Pancreas (tissue), 10 donors: ENCODE data around the gene KCNK2. TPM values are rescaled to one million over a fixed set of nuclear protein-coding genes. Genes with fewer than 3 reads are reported as not detected.

Experiments used
- ATAC-seq, 4 donors: fragments of 200-7000 bp; cut with Tn5 transposase; one replicate each; pipeline versions ENCODE4 v1.8.0 to v1.9.1; 2020; ENCODE audit warnings: mild to moderate bottlenecking in 4 of 4, moderate library complexity in 4 of 4
- DNase-seq, 6 donors: peaks; one replicate each; pipeline ENCODE4 v3.0.0-alpha.2; 2020
- FAIRE-seq: peaks from 2 replicates; lab custom pipeline; 2012; peaks lifted over from hg19 to GRCh38; lab: Jason Lieb, UNC
- H3K27ac ChIP-seq, 4 donors: fragments of 200-600 bp; sonication (generic); 1 replicate in 3 of 4; 2 replicates in 1 of 4; pipeline versions ENCODE4 v1.5.0 to v1.8.0; 2020
- H3K27me3 ChIP-seq, 4 donors: fragments of 200-600 bp; one replicate each; pipeline ENCODE4 v1.8.0; 2021
- H3K36me3 ChIP-seq, 3 donors: fragments of 200-600 bp; sonication (generic) in 1 of 3; one replicate each; pipeline versions ENCODE4 v1.5.0 to v1.8.0; 2020 to 2021
- H3K4me1 ChIP-seq, 3 donors: fragments of 200-600 bp; one replicate each; pipeline ENCODE4 v1.8.0; 2021
- H3K4me3 ChIP-seq, 4 donors: fragments of 200-600 bp; sonication (generic) in 2 of 4; one replicate each; pipeline versions ENCODE4 v1.5.0 to v1.8.0; 2020 to 2021
- H3K9me3 ChIP-seq, 4 donors: fragments of 200-600 bp; one replicate each; pipeline ENCODE4 v1.8.0; 2021
- CTCF ChIP-seq, 4 donors: fragments of 200-600 bp; sonication (generic) in 3 of 4; IDR thresholded peaks; one replicate each; pipeline versions ENCODE4 v1.5.0 to v1.8.0; 2021; ENCODE audit warnings: antibody characterized with exemption in 4 of 4
- WGBS, 2 donors: extraction: QIAGEN DNeasy Blood & Tissue Kit; methylation state at CpG; one replicate each; pipeline ENCODE4 v1.1.7; 2013; 5-methylcytosine and 5-hydroxymethylcytosine counted together
- intact Hi-C, 3 donors: fragments of 100-400 bp; cut with DNase I; formaldehyde crosslinking; loops; one replicate each; pipeline versions ENCODE4 v1.11.1 to v1.14.2; 2022
- polyA plus RNA-seq, 2 donors: library from polyadenylated mRNA; stranded (reverse); fragments of 200-250 nt; gene quantifications; one replicate each; pipeline ENCODE4 v1.2.3, GENCODE V29; 2013
- total RNA-seq, 6 donors: library from RNA; stranded (reverse); fragmentation: NEBNext Ultra II Directional in 4 of 6; extraction: Animal tissue kit (Norgen Biotek cat#: 25700) in 4 of 6; gene quantifications; one replicate each; pipeline versions ENCODE4 v1.2.1 to v1.2.4, GENCODE V29; 2021 to 2023
- donor health status: healthy with polysubstance abuse.
- donor health status: DM: no; HTN: no; CAD: no; lungs with moderate emphysema.
- donor health status: DM: no; HTN: no; CAD: no.
- donor health status: control.
- donor health status: control.
- donor health status: Bipolar disorder and iron deficiency.
- donor health status: DM: yes; HTN: yes; CAD: no.
- donor health status: DM: no; HTN: no; CAD: no.
- donor health status: DM: no; HTN: no; CAD: no.
- donor health status: DM: yes; HTN: yes; CAD: no.

Gene KCNK2
- total and polyA plus RNA-seq, 8 donors = 0.12 to 2.4 (median 0.57) TPM

GRCh38 chr1:215106067-215106466, 23.5 kb downstream of the KCNK2 start:
- intact Hi-C loops = no loop called here
- FAIRE-seq (no peak), DNase-seq (no peak), ATAC-seq (no peak)
- H3K27me3 ChIP-seq = no peaks in the 10 kb centered on the region
- WGBS, 2 donors = 53 to 77% methylated on average over 2 of the region's 2 CpGs
- H3K27ac ChIP-seq = no peak overlapping the region
- H3K4me3 ChIP-seq = no peak overlapping the region
- H3K9me3 ChIP-seq = no peaks in the 10 kb centered on the region
- no peak for TF ChIP-seq CTCF (IDR thresholded peaks at IDR 0.05)
- no peaks in the 10 kb centered on the region for H3K4me1 ChIP-seq
- H3K36me3 ChIP-seq = no peaks in the 10 kb centered on the region

GRCh38 chr1:215109171-215109570, 26.6 kb downstream of the KCNK2 start:
- Histone ChIP-seq H3K36me3 (no peaks in the 10 kb centered on the region), H3K27ac (no peak overlapping the region), H3K9me3 (no peaks in the 10 kb centered on the region), H3K4me1 (no peaks in the 10 kb centered on the region), H3K4me3 (no peak overlapping the region), H3K27me3 (no peaks in the 10 kb centered on the region)
- no peak for FAIRE-seq
- DNase-seq = no peak
- intact Hi-C loops = no loop called here
- ATAC-seq = no peak
- 47 to 68% methylated on average over 5 of the region's 5 CpGs for WGBS, 2 donors
- TF ChIP-seq CTCF (IDR thresholded peaks at IDR 0.05) = no peak

- H3K4me1 ChIP-seq = no peaks in the 10 kb centered on the region
- no peak overlapping the region for H3K27ac ChIP-seq
- no peak overlapping the region for H3K4me3 ChIP-seq
- no peaks in the 10 kb centered on the region for H3K36me3 ChIP-seq
- DNase-seq (no peak), FAIRE-seq (no peak), ATAC-seq (no peak)
- TF ChIP-seq CTCF (IDR thresholded peaks at IDR 0.05) = no peak
- intact Hi-C loops = no loop called here
- H3K9me3 ChIP-seq = no peaks in the 10 kb centered on the region
- WGBS, 2 donors = 68 to 73% methylated on average over 3 of the region's 3 CpGs
- H3K27me3 ChIP-seq = no peaks in the 10 kb centered on the region
Measured at GRCh38 chr1:215111916-215112315, 29.4 kb downstream of the KCNK2 start.

- Histone ChIP-seq H3K4me3 (no peak overlapping the region), H3K27ac (no peak overlapping the region), H3K36me3 (no peaks in the 10 kb centered on the region), H3K27me3 (no peaks in the 10 kb centered on the region), H3K4me1 (no peaks in the 10 kb centered on the region), H3K9me3 (no peaks in the 10 kb centered on the region)
- WGBS, 2 donors = 72 to 84% methylated on average over 3 of the region's 3 CpGs
- TF ChIP-seq CTCF (IDR thresholded peaks at IDR 0.05) = no peak
- no peak for FAIRE-seq
- no peak for DNase-seq
- intact Hi-C loops = no loop called here
- no peak for ATAC-seq
Measured at GRCh38 chr1:215113776-215114153, 31.2 kb downstream of the KCNK2 start.

GRCh38 chr1:215114154-215114933, 31.8 kb downstream of the KCNK2 start:
- ATAC-seq (peak in 3 of 4 donors; percentile 36 to 67 (median 45)), FAIRE-seq (no peak), DNase-seq (no peak)
- H3K36me3 ChIP-seq = no peaks in the 10 kb centered on the region
- no peaks in the 10 kb centered on the region for H3K27me3 ChIP-seq
- H3K4me1 ChIP-seq = no peaks in the 10 kb centered on the region
- WGBS, 2 donors = 63 to 72% methylated on average over 2 of the region's 2 CpGs
- no peaks in the 10 kb centered on the region for H3K9me3 ChIP-seq
- H3K4me3 ChIP-seq = no peak overlapping the region
- intact Hi-C loops = no loop called here
- TF ChIP-seq CTCF (IDR thresholded peaks at IDR 0.05) = no peak
- no peak overlapping the region for H3K27ac ChIP-seq
